Stimulated activated CD8-positive, alpha-beta memory T cell treated with anti-CD3 and anti-CD28 coated beads, Interleukin-15, amount 100 ng/mL, for 24 hours (primary cell): ENCODE results near the gene NANOS1.

Source experiments
- DNase-seq: peaks from one replicate; pipeline ENCODE4 v3.0.0-alpha.2; 2020; ENCODE audit warnings: low read depth

NANOS1 gene, protein sequence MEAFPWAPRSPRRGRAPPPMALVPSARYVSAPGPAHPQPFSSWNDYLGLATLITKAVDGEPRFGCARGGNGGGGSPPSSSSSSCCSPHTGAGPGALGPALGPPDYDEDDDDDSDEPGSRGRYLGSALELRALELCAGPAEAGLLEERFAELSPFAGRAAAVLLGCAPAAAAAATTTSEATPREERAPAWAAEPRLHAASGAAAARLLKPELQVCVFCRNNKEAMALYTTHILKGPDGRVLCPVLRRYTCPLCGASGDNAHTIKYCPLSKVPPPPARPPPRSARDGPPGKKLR

DNA sequence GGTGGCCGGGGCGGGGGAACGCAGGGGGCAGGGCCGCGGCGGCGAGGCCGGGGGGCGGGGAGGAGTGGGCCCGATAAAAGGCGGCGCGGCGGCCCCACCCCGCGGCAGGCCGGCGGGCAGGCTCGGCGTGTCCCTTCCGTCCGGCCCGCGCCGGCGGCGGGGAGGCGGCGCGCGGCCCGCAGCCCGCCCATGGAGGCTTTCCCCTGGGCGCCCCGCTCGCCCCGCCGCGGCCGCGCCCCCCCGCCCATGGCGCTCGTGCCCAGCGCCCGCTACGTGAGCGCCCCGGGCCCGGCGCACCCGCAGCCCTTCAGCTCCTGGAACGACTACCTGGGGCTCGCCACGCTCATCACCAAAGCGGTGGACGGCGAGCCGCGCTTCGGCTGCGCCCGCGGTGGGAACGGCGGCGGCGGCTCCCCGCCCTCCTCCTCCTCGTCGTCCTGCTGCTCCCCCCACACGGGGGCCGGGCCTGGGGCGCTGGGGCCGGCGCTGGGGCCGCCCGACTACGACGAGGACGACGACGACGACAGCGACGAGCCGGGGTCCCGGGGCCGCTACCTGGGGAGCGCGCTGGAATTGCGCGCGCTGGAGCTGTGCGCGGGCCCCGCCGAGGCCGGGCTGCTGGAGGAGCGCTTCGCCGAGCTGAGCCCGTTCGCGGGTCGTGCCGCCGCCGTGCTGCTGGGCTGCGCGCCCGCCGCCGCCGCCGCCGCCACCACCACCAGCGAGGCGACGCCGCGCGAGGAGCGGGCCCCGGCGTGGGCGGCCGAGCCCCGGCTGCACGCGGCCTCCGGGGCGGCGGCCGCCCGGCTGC, at the start of gene NANOS1:
NANOS1 (plus strand) TSS at position 102 of the 808 bp plus-strand sequence; CDS start at position 190, 88 bp downstream.
- no peak for DNase-seq

DNA sequence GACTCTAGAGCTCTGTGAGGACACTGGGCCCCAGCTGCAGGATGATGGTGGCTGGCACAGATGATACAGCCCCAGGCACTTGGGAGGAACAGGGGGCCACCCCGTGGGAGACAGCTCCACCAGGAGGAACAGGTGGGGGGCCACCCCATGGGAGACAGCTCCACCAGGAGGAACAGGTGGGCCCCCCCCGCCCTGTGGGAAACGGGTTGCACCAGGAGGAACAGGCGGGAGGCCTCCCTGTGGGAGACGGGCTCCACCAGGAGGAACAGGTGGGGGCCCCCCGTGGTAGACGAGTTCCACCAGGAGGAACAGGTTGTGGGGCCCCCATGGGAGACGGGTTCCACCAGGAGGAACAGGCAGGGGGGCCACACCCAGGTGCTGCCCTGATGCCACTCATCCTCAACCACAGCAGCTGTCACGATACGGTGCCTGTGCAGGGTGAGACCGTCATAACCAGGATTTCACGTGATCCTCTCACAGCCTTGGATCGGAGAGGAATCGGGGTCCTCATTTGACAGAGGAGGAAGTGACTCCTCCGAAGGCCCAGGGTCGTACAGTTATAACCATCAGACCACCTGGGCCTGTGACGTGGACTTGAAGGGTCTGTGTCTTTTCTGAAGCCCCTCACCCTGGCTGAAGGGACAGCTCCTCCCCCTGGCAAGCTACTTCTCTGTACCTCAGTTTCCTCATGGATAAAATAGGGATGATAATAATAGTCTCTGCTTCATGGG, 49.2 kb upstream of the NANOS1 start:
- DNase-seq, result no peak

DNA sequence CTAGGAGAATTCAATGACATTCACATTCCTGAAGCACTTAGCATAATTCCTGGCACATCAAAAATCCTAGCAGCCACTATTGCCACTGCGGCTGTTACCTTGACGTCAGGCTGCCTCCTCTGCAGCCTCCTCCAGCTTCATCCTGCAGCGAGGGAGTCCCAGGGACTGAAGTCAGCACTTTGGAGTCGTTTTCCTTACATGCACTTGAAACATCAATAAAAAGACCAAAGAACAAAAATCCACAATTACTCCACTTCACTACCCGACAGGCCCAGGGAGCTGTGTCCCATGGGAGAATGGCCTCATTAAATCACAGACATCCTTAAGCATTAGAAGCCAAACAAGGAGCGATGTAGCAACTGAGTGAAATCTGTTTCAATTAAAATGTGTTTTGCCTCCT, 48.6 kb upstream of the NANOS1 start:
- no peak for DNase-seq

DNA sequence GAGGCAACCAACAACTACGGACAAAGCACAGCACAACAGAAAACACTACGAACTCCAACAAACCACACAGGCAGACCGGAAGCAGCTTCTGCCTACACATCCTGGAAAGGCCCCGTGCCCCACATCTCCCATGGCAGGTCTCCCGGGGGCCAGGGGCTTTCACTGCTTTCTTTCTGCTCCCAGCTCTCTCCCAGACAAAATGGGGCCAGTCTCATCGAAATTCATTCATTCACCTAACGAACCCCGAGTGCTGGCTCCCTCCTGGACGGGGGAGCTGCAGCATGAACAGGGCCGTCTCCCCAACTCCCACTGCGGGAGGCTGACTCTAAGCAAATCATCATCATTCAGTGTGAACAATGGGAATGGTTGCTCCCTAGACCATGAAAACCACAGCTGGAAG, 47.6 kb upstream of the NANOS1 start:
- no peak for DNase-seq

GRCh38 chr10:118982366-118982765, 47.1 kb upstream of the NANOS1 start:
- no peak for DNase-seq

- DNase-seq, result no peak
Observed at GRCh38 chr10:118983263-118983662, 46.3 kb upstream of the NANOS1 start.

DNA sequence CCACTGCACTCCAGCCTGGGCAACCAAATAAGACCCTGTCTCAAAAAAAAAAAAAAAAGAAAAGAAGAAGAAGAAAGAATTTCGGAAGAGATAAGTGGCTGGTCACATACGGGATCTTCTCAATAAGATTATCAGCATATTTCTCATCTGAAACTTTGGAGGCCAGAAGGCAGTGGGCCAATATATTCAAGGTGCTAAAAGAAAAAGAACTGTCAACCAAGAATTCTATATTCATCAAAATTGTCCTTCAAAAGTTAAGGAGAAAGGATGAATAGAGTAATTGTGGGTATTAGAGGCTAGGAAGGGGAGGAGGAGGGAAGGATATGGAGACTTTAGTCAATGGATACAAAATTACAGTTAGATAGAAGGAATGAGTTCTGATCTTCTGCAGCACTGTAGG, 43.9 kb upstream of the NANOS1 start:
- no peak for DNase-seq

DNA sequence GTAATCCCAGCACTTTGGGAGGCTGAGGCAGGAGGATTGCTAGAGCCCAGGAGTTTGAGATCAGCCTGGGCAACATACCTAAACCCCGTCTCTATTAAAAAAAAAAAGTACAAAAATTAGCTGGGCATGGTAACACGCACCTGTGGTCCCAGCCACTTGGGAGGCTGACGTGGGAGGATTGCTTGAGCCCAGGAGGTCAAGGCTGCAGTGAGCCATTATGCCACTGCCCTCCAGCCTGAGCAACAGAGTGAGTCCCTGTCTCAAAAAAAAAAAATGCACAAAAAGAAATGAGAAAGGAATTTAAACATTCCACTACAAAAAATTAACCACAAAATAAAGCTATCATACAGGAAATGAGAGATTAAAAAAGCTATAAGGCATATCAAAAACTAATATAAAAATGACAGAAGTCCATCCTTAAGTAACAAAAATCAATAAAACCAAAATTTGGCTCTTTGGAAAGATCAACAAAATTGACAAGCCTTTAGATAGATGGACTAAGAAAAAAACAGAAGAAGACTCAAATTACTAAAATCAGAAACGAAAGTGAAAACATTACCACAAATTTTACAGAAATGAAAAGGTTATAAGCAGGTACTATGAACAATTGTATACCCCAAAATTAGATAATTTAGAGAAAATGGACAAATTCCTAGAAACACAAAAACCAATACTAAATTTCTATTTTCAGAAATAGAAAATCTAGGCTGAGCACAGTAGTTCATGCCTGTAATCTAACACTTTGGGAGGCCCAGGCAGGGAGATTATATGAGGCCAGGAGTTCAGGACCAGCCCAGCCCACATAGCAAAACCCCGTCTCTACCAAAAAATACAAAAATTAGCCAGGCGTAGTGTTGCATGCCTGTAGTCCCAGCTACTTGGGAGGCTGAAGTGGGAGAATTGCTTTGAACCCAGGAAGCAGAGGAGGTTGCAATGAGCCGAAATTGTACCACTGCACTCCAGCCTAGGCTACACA, 42.4 kb upstream of the NANOS1 start:
- DNase-seq, result no peak

DNA sequence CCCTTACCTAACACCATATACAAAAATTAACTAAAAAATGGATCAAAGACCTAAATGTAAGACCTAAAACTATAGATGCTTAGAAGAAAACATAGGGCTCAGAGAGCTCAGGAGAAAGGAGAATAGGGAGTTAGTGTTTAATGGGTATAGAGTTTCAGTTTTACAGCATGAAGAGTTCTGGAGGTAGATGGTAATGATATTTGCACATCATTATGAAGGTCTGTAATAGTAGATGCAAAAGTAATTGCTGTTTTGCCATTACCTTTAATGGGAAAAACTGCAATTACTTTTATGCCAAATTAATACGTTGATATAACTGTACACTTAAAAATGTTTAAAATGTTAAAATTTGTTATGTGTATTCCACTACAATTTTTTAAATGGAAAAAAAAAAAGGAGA, 39.2 kb upstream of the NANOS1 start:
- no peak for DNase-seq

DNA sequence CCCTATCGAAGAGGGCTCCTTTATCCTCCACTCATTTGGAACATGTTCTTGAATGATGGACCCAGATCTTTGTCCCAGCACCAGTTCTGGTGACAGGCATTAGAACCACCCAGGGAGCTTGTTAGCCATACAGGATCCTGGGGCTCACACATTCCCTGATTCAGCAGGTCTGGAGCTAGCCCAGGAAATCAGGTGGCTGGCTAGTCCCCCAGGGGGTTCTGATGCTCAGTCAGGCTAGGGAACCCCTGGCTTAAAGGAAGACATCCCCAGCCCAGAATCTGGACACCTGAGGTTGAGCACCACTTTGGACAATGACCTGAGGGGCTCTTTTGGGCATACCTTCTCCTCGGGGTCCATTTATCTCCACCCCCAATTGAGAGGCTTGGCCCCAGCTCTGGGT, 37.0 kb upstream of the NANOS1 start:
- no peak for DNase-seq

- DNase-seq, result no peak
Observed at GRCh38 chr10:118993214-118993613, 36.3 kb upstream of the NANOS1 start.

DNA sequence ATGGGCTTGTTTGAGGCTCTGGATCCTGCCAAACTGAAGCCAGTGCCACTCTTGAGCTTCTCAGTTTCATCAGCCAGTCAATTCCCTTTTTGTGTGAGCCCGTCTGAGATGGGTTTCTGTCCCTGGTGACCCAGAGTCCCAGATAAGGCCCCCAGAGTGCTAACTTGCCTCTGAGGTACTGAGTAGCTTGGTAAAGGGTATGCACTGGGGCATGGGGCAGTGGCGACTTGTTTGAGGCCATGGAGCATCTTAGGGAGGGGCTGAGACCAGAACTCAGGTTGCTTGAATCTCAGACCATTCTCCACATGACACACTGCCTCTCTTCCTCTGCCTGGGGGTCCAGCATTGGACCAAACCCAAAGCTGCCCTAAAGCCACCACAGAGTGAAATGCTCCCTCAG, 35.2 kb upstream of the NANOS1 start:
- no peak for DNase-seq

GRCh38 chr10:118995739-118996138, 33.8 kb upstream of the NANOS1 start:
- no peak for DNase-seq

DNA sequence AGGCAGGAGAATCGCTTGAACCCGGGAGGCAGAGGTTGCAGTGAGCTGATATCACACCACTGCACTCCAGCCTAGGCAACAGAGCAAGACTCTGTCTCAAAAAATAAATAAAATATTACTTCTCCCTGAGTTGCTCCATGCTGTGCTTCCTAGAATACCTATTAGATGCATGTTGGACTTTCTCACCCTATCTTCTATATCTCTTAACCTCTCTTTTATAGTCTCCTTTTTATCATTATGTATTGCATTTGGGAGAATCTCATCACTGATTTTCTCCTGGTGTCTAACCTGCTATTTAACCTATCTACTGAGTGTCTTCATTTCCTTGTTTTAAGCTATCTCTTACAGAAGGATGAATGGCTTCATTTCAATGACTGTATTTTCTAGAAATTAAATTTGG, 32.1 kb upstream of the NANOS1 start:
- no peak for DNase-seq

- no peak for DNase-seq
Observed at GRCh38 chr10:118998183-118998582, 31.3 kb upstream of the NANOS1 start.

DNA sequence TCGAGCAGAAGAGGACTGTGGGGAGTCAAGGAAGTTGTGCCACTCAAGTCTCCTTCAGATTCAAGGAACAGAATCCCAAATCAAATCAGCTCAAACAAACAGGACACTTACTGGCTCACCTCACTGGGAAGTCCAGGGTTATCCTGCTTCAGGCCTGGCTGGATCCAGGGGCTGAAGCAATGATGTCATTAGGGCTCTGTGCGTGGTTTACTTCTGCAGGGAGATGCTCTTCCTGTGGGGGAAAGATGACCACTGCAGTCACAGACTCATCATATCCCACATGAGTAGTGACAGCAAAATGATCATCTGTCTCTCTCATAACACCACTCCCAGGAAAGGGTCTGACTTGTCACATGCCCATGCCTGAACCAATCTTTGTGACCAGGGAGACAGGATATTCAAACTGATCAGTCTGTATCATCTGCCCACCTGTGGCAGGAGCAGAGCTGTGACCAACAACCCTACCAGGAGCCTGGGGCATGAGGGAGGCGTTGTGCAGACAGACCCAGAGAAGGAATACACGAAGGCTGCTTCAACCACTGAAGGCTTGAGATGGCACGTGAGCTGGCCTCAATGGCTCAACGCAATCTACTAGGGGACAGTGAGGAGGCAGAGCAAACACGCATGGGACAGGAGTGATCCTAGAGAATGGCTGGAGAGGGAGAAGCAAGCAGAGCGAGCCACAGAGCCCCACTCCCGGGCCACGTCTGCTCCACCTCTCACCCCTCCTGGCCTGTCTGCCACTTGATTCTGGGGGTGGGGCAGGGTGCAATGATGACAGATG, 27.6 kb upstream of the NANOS1 start:
- no peak for DNase-seq

- no peak for DNase-seq
Observed at GRCh38 chr10:119003572-119004289, 25.8 kb upstream of the NANOS1 start.

- DNase-seq, result no peak
Observed at GRCh38 chr10:119005362-119006043, 24.0 kb upstream of the NANOS1 start.

- DNase-seq, result no peak
Observed at GRCh38 chr10:119006451-119007210, 22.9 kb upstream of the NANOS1 start.
